NCI-H1436 (cell line): ENCODE data around the gene MIGA2.

ENCODE experiments used
- DNase-seq: peaks from one replicate; lab custom pipeline; 2025; lab: John Stamatoyannopoulos, UW

Gene MIGA2

DNA sequence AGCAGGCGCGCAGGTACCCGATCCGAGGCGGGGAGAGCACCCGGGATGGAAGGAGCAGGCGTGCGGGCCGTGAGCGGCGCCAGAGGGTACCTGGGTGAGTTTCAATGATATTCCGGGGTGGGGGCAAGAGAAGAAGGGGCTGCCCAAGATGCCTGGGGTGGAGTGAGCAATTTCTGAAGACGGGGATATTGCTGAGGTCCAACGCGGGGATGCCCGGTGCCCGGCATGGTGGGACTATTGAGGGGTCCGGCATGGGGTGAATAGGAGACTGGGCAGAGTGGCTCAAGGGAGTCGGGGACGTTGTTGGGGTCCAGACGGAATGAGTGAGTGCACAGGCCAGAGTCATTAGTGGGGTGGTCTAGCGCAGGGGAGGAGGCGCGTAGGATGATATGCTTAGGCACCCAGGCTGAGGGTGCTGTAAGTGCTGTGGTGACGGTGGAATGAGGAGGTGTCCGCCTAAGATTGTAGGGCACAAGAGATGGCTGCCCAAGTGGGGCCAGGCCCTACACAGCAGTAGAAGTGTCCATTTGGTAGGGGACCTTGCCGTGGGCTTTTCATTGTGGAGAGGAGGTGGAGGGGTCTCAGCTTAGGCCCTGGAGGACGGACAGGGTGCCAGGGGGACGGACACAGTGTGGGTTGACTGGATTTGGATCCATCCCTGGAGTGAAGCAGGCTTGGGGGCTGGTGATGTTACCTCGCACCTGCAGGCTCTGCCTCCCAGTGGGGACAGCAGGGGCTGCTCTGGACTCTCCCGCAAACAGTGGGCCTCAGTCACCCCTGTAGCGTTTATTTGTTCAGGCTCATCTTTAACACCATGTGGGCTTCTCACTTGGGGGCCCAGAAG, 719 bp downstream of the MIGA2 start:
- DNase-seq, result no peak

DNA sequence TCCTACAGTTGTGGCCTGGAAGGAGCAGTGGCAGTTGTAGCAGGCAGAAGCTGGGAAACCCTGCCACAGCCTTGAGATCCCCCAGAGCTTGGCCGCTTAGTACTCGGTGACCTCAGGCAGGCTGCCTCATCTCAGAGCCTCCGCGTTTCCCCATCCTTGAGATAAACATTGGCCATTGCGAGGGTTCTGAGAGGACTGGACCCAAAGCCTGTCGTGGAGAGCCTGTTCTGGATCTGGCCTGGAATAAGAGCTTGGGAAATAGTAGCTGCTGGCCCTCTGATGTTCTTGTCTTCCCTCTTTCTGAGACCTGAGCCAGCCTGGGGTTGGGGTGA, 1.3 kb downstream of the MIGA2 start:
- no peak for DNase-seq

DNA sequence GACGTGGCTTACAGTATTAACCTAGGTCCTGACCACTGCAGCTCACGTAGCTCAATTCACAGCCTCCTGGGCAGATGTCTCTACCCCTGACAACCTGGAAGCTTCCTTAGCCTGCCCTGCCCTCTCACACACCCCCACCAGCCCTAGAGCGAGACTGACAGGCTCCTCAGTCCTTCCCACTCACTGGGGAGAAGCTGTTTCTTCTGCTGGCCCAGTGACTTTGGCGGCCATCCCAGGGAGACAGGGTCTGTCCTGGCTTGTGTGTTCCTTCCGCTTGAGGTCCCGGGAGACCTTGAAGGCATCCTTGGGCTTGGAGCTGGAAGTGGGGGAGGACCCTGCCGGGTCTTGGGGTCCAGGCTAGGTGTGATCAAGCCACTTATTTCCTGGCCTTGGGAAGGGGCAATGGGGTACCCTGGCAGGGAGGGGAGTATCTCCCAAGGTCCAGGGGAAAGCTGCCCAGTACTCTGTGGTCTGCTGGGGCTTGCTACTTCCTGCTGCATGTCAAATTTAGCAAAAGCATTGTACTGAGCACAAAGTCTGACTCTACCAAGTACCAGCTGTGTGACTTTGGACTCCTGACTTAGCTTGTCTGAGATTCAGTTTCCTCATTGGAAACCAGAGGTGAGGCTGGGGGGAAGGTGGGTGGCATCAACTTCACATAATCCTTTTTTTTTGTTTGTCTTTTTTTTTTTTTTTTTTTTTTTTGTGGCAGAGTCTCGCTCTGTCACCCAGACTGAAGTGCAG, 1.9 kb downstream of the MIGA2 start:
- DNase-seq, result no peak

GRCh38 chr9:129040113-129040643, 3.8 kb downstream of the MIGA2 start:
- DNase-seq, result no peak

DNA sequence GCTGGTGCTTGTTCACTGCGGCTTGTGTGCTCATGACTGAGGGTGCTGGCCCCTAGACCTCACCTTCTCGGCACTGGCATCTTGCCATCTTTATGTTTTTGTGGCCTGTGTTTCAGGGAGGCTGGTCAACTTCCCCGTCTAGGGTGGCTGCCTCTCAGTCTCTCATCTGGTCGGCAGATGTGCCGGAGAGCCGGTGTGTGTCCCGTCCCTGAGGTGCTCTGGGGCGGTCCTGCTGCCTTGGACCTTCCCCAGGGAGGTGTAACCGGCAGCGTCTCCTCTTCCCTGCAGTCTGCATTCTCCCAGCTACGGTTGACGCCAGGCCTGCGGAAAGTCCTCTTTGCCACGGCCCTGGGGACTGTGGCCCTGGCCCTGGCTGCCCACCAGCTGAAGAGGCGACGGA, 5.6 kb downstream of the MIGA2 start:
- DNase-seq, result no peak

GRCh38 chr9:129052592-129052991, 16.2 kb downstream of the MIGA2 start:
- no peak for DNase-seq

DNA sequence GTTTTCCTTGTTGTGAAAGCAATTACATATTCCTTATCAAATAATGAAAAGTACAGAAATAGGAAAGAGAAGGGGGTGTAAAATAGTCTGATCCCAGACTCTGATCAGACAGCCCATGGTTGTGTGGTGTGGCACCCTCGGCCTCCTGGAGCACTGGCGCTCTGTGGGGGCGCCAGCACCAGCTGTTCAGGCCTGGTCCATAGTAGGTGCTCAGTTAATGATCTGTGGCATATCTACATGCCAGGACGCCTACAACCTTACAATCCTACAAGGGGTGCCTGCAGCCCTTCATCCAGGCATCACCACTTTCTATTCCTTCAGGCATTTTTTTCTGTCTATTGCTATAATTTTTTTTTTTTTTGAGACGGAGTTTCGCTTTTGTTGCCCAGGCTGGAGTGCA, 16.6 kb downstream of the MIGA2 start:
- DNase-seq, result no peak

- no peak for DNase-seq
Measured at GRCh38 chr9:129054163-129054851, 17.9 kb downstream of the MIGA2 start.

DNA sequence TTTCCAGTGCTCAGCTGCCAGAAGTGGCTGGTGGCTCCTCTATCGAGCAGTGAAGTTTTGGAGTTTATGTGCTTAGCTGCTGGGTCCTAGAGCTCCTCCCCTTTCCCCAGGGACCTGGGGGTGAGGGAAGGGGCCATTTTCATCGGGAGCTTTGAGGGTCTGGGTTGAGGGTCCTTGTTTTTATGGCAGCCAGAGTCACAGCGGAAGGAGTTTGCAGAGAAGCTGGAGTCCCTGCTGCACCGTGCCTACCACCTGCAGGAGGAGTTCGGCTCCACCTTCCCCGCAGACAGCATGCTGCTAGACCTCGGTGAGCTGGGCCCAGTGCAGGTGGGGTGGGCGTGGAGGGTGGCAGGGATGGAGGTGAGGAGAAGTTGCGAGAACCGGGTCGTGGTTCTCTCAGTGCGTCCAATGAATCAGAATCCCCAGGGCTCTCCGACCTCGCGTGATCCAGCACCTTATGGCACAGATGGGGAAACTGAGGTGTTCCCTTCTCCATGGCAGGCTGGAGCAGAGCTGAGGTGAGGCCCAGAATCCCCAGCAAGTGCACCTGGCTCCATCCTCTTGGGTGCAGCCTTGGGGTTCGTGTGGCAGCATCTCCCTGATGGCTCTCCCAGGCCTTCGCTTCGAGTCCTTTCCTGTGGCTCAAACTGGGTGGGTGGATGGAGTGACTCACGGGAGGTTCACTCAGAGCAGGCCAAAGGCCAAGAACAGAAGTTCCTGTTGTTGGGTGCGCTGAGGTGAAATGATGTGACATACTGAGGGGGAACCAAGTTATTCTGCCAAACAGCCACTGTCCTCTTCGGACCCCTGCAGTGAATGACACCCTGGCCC, 22.8 kb downstream of the MIGA2 start:
- DNase-seq, result no peak

DNA sequence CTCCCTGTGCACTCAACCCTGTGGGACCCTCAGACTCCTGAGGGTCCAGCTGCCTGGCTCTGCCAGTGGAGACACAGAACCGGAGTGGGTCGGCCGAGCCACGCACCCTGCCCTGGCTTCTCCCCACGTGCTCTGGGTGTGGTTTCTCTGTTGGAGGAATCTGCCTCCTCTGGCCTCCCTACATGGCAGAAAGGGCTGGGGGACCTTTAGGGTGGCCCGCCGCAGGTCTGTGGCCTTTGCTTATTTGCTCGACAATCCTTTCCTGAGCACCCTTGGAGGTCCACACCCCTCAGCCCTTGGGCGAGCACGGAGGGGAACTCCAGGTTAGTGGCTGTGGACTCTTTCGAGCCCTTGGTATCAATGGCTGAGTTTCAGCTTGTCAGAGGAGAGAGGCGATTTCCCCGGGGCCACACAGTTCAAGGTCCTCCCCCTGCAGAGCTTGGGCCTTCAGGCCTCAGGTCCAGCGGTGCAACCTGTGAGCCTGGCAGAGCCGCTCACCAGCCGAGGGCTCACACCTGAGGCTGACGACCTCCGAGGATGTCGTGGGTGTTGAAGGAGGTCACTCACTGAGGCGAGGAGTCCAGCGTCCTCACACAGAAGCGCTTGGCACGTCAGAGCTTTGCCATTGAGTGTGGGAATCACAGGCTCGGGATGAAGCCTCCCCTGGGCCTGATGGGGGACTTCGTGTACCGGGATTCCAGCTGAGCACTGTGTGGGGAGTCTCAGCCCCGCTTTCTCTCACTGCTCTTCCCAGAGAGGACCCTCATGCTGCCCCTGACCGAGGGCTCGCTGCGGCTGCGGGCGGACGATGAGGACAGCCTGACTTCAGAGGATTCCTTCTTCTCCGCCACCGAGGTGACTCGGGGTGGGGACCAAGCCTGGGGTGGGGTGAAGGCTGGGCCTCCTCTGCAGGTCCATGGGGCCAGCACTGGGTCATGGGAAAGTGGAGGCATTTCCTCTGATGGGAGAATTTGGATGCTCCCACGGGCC, 23.7 kb downstream of the MIGA2 start:
- no peak for DNase-seq

DNA sequence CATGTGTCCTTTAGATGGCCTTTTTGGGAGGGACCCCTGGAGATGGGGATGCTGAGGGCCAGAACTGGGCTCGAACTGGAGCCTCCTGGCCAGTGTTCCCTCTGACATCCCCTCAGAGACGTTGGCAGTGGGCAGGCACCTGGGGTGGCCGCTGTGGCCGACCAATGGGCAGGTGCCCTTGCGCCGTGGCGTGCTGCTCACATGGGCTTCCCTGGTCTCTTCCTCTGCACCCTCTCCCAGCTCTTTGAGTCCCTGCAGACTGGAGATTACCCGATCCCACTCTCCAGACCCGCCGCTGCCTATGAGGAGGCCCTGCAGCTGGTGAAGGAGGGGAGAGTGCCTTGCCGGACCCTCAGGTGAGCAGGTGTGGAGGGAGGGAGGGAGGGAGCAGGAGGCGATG, 24.6 kb downstream of the MIGA2 start:
- DNase-seq, result no peak

DNA sequence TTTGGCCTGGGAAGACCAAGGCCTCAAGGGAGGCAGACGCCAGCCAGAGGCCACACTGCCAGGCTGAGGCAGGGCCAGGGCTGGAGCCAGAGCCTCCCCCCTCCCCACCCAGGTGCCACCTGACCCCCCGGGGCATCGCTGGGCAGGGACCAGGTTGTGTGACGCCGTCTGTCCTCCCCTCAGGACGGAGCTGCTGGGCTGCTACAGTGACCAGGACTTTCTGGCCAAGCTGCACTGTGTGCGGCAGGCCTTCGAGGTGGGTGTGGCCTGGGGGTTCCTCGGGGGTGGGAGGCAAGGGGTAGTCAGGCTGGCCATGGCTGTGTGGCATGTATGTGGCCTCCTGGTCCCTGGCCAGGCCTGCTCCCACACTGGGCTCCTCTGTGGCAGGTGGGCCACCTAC, 26.6 kb downstream of the MIGA2 start:
- DNase-seq, result no peak

- DNase-seq, result no peak
Measured at GRCh38 chr9:129064499-129064908, 28.1 kb downstream of the MIGA2 start.

- DNase-seq, result no peak
Measured at GRCh38 chr9:129068110-129068509, 31.7 kb downstream of the MIGA2 start.

DNA sequence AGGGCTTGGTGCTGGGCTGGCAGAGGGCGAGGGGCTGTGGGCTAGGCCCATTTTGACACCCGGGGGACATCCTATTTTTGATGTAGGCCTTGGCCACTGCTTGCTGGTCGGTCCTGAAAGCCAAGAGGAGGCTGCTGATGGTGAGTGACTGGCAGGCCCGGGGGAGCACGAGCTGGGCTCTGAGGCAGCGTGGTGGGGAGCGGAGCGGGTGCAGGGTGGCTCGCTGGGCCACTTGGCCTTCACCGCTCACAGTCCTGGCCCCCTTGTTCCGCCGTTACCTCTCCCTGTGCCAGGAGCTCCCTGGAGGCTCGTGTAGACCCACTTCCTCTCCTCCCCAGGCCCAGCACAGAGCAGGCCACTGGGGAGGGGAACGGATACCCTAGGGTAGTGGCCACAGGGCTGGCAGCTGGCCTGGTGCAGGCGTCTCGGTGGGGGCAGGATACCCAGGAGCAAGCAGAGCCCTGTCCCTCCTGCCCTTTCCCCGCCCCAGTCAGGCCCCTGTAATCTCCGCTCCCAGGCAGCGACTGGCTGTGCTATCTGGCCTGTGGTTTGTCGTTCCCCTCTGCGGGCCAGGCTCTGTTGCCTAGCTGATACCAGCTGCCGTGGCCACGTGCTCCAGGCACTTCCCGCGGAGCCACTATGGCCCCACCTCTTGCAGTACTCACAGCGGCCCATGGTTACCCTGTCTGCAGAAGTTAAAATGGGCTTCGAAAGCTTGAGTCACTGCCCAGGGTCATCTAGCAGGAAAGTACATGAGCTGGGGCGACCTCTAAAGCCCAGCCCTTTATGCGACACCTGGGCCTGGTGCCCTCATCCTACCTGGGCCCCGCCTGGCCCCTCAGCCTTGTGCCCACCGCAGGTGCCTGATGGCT, 32.8 kb downstream of the MIGA2 start:
- DNase-seq, result no peak

GRCh38 chr9:129069862-129070641, 33.6 kb downstream of the MIGA2 start:
- DNase-seq, result no peak

DNA sequence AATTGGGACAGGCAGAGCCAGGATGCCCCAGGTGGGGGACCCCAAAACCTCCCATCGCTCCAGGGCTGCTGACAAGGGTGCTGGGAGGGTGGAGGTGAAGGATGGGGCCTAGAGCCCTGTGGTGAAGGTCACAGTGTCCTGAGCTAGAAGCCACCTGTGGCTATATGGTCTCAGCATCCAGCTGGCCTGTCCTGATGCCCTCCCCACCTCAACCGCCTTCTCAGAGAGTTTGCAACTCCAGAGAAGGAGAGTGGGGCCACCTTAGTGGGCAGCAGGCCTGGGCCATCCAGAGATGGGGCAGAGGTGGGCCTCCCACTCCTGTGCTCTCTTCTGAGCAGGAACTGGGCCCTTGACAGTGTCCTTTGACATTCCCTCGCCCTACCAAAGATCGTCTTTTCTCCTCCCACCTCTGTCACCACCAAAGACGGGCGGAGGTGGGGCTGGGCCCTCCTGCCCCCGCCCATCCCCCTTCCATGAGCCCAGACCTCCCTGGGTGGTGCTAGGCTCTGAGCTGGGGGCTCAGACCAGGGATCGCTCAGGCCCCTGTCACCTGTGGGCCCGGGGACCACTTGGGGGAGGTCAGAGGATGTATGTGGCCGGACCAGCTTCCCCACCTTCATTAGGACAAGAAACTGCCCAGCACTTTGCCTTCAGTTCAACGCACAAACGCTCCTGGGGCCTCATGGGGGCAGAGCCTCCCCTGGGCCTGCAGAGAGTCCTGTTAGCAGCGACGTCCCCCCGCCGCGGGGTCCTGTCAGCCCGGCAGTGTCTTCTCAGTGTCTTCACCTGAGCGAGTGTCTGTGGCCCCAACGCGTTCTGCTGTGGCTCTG, 34.5 kb downstream of the MIGA2 start:
- no peak for DNase-seq
